HG03139 (cell line): Measurements from ENCODE around the gene ISCU.

ENCODE experiments used
- ATAC-seq: cut with Tn5 transposase; IDR thresholded peaks from one replicate; pipeline ENCODE4 v1.9.1; 2021; ENCODE audit not compliant: unreplicated experiment

ISCU gene

DNA sequence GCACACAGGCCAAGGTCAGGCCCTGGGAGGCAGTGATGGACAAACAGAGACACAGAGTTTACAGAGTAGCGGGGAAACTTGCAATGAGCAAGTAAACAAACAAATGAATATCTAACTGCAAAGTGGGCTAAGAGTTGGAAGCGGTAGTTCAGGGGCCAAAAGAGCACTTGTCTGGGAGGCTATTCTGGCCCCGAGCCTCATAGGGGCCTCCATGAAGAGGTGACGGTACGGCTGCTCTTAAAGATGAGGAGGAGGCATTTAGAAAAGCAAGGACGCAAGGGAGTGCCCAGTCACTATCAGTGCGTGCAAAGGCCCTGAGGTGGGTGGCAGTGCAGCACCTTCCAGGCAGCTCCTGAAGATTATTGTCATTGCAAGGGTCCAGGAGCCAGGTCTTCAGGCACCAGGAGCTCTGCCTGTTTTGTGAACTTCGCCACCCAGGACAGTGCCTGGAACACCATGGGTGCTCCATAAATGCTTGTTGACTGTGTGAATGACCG lies 39.9 kb downstream of the ISCU start:
- ATAC-seq = no peak

GRCh38 chr12:108602976-108603704 lies 40.7 kb downstream of the ISCU start:
- no peak for ATAC-seq

DNA sequence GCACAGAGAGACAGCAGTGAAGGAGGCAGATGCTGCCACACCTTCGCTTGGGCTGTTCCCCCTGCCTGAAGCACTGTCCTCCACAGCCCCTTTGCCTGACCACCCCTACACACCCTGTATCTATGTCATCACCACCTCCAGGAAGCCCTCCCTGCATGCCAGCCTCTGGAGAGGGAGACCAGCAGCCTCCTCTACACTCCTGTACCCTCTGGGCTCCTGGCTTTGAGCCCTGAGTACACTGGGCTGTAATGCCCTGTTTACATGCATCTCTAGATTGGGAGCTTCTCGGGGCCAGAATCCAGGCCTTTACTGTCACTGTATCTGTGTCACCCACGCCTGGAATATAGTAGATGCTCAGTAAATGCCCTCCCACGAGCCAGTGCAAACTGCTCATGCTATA lies 41.3 kb downstream of the ISCU start:
- ATAC-seq = no peak

- ATAC-seq = no peak
These were observed 42.0 kb downstream of the ISCU start for GRCh38 chr12:108604208-108604941.

GRCh38 chr12:108605000-108605689 lies 42.7 kb downstream of the ISCU start:
- ATAC-seq = no peak

- ATAC-seq = no peak
These were observed 43.5 kb downstream of the ISCU start for GRCh38 chr12:108605690-108606406.

GRCh38 chr12:108606492-108606891 lies 44.1 kb downstream of the ISCU start:
- ATAC-seq = no peak

DNA sequence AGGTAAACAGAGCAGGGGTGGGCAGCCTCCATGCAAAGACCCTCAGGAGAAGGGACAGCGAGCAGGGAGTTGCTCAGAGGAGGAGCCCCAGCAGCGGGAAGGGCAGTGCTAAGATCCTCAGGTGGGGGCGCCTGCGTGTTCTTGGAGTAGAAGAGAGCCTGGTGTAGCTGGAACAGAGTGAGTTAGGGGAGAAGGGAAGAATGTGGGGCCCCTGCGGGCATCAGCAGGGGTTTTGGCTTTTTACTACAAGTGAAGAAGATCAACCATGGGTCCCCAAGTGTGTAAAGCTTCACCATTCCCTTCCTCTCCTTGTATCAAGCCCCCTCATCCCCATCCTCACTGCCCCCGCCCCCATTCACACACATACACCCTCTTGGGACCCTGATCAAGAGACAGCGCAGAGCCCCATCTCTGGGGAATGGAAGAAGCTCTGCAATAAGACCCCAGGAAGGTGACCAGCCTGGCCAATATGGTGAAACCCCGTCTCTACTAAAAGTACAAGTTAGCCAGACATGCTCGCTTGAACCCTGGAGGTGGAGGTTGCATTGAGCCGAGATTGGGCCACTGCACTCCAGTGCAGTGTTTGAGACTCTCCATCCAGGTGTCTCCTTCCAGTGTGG lies 45.7 kb downstream of the ISCU start:
- no peak for ATAC-seq

DNA sequence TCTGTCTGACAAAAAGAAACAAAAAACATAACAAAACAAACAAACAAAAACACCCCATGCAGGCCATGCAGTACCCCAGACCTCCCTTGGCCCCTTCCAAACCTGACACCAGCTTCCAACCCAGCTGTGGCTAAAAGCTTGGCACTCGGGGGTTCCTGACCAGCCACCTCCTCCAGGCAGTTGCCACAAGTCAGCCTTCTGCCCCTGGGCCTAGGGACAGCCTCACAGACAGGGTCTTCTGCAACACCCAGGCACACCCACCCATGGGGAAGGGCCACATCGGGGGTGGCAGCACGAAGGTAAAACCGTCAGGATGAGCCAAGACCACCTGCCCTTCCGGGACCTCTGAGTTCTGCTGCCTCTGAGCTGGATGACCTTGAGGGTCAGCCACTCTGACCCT lies 46.2 kb downstream of the ISCU start:
- no peak for ATAC-seq

DNA sequence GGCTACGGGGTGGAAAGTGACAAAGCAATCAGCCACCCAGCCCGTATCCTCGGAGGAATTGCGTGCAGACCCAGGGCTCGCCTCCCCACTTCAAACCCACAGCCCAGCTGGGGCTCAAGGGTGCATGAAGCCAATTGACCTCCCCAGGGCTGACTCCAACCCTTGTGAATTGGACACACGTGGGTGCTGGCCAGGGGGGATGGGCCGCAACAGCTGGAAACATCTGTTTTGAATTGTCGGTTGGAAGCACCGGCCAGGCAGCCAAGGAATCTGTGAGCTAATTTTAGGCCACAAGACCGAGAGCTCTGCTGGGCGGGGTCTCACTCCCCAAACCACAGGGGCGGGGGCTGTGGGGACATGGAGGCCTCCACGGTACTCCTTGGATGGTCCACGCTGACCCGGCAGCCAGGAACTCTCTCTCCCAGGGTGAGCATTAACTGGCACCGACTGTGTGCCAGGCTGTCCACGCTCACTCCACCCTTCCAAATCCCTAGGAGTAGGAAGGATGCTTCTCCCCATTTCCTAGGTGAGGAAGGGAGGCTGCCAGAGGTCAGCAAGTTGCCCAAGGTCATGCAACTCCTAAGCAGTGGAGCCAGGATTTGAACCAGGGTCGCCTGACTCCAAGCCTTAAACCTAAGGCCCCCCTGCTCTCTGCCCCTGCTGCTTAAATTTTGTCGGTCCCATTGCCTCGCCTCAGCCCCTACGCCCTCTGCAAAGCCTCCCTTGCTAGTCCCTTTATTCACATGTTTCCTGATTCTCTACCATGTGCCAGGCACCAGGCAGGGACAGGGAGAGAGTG lies 47.3 kb downstream of the ISCU start:
- no peak for ATAC-seq

DNA sequence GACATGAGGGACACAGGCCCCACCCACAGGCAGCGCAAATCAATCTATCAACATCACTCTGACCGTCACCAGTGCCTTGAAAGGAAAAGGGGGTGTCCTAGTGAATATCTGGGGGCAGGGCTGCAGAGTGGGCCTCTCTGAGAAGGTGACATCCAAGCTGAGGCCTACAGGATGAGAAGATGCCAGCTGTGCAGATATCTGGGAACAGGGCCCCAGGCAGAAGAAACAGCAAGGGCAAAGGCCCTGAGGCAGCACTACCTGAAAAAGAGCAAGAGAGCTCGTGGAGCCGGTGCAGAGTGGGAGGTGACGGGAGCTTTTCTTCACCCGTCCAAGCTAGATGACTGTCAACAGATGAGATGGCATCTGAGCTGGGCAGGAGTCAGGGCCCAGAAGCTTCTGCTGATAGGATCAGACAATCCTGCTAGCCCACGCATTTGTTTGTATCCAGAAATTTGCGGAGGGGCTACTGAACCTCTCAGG lies 48.0 kb downstream of the ISCU start:
- no peak for ATAC-seq

DNA sequence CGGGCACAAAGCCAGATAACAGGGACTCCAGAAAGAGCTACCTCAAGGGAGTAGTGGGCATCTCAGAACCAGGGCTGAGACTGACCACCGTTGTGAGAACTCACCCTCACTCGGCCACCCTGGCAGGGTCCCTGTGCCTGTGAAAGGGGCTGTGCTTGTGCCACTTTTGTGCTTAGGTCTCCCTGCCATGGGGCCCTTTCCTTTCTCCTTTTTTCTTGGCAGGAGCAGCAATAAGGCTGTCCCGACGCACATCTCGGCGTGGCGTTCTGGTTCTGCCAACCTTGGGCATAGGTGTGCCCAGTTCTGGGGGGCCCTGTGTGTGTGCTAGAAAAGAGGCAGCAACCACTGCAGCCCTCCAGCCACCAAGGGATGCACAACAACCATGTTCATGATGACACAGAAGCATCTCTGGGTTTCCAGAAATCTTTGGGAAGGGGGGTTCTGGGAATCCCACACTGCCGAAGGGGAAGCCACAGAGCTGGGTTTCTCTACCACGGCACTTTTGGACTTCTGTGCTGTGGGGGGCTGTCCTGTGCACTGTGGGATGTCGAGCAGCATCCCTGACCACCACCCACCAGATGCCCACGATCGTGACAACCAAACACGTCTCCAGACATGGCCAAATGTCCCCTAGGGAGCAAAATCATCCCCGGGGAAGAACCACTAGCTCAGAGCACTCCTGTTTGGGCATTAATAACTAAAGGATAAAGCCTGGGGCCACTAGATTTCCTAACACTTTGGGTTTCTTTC lies 48.6 kb downstream of the ISCU start:
- no peak for ATAC-seq

- ATAC-seq = no peak
These were observed 49.6 kb downstream of the ISCU start for GRCh38 chr12:108611884-108612415.

DNA sequence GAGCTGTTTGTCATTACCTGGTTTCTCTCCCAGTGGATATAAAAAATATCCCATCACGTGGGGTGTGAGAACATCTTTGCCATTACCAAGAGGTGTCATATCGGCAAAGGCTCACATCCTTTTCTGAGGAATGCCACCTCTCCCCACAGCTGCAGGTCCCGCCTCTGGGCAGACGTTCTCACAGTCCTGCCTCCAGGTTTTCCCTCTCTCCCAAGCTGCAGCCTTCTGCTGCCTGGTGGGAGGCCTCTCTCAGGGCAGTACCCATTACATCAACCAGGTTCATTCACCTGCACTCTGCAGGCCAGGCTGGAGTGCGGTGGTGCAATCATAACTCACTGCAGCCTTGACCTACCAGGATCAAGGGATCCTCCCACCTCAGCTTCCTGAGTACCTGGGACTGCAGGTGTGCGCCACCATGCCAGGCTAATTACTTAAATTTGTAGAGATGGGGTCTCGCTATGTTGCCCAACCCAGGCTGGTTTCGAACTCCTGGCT lies 50.4 kb downstream of the ISCU start:
- ATAC-seq = no peak

GRCh38 chr12:108613548-108613947 lies 51.2 kb downstream of the ISCU start:
- no peak for ATAC-seq

DNA sequence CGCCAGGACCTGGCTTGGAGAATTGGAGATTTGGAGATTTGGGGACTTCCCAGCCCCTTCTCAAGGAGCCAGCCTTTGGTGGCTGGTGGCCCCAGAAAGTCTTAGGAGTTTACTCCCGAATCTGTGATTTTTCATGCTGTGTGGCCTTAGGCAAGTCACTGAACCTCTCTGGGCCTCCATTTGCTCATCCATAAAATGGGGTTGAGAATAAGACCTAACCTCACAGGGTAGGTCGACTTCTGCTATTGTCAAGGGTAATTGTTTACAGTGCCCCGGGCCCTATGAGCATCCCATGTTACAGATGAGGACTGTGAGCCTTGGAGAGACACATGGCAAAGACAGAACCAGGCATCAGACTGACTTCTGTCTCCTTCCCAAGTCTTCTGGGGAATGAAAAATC lies 51.6 kb downstream of the ISCU start:
- no peak for ATAC-seq

DNA sequence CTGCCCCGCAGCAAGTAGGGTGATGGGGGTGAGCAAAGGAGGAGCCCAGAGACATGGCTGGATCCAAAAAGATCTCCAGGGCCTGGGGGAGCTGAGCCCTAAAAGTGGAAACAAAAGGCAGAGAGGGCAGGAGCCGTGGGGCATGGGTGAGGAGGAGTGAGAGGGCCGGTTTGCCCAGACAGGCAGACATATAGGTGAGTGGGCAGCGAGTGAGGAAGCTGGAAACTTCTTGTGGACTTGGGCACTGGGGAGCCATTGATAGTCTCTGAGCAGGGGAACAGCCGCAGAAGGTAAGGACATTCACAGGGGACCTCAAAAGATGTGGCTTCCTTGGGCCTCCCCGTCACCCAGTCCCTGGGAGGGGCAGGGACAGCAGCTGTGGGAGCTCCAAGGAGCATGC lies 52.2 kb downstream of the ISCU start:
- ATAC-seq = no peak

- ATAC-seq = no peak
These were observed 53.5 kb downstream of the ISCU start for GRCh38 chr12:108615918-108616317.

- no peak for ATAC-seq
These were observed 54.0 kb downstream of the ISCU start for GRCh38 chr12:108616359-108616758.
